Testis (tissue), 3 donors: ENCODE measurements around the gene CFAP107. TPM values are rescaled to one million over a fixed set of nuclear protein-coding genes. Genes with fewer than 3 reads are reported as not detected.

Experiments used
- DNase-seq: peaks from one replicate; pipeline ENCODE4 v3.0.0-alpha.2; 2019
- H3K27ac ChIP-seq, 2 donors: fragments of 200-600 bp; sonication (generic); one replicate each; pipeline ENCODE4 v1.5.1; 2019
- H3K27me3 ChIP-seq: fragments of 200-600 bp; sonication (generic); one replicate; pipeline ENCODE4 v1.5.1; 2019
- H3K36me3 ChIP-seq: fragments of 200-600 bp; sonication (generic); one replicate; pipeline ENCODE4 v1.5.1; 2017; ENCODE audit warnings: low read depth; ENCODE audit errors: missing control alignments
- H3K4me1 ChIP-seq: fragments of 200-600 bp; sonication (generic); one replicate; pipeline ENCODE4 v1.5.1; 2019
- H3K4me3 ChIP-seq, 2 donors: fragments of 200-600 bp; sonication (generic); one replicate each; pipeline ENCODE4 v1.5.1; 2017 to 2019
- H3K9me3 ChIP-seq: fragments of 200-600 bp; sonication (generic); one replicate; pipeline ENCODE4 v1.5.1; 2017
- CTCF ChIP-seq, 3 experiments: fragments of 450-650 bp in 2 of 3; fragments of 200-600 bp in 1 of 3; sonication (generic) in 1 of 3; IDR thresholded peaks; one replicate each; pipeline ENCODE4 v1.5.1; 2016 to 2019; ENCODE audit warnings: antibody characterized with exemption in 3 of 3, mild to moderate bottlenecking in 2 of 3, moderate library complexity in 1 of 3
- POLR2A ChIP-seq: fragments of 450-650 bp; IDR thresholded peaks from one replicate; pipeline ENCODE4 v1.6.1; 2017; ENCODE audit warnings: antibody characterized with exemption, mild to moderate bottlenecking, moderate library complexity
- WGBS, 2 donors: methylation state at CpG; one replicate each; pipeline ENCODE4 v1.1.5; 2018; 5-methylcytosine and 5-hydroxymethylcytosine counted together
- intact Hi-C: fragments of 100-400 bp; cut with DNase I; formaldehyde crosslinking; loops from one replicate; pipeline ENCODE4 v1.15.1; 2023; ENCODE audit warnings: low total_unique reads
- polyA plus RNA-seq: library from polyadenylated mRNA; stranded (reverse); fragments of 350-450 nt; fragmentation: Illumina TruSeq; extraction: RNeasy Lipid Tissue Mini Kit (QIAGEN cat#74804); gene quantifications from one replicate; pipeline ENCODE4 v1.2.3, GENCODE V29; 2014; ENCODE audit warnings: low read depth, low replicate concordance; ENCODE audit not compliant: insufficient read depth
- total RNA-seq, 2 donors: library from RNA; depleted of rRNA; stranded (reverse); fragments of >200 nt; gene quantifications; one replicate each; pipeline ENCODE4 v1.2.3, GENCODE V29; 2016

The CFAP107 gene
- total and polyA plus RNA-seq, 3 donors from 2014 or later: 8.1 to 87.9 (median 13.4) TPM

GRCh38 chr1:12748778-12749355 lies 2.9 kb downstream of the CFAP107 start:
- intact Hi-C loops: no loop called here
- Histone ChIP-seq H3K36me3 (no peaks in the 10 kb centered on the region), H3K27me3 (no peaks in the 10 kb centered on the region), H3K9me3 (no peaks in the 10 kb centered on the region), H3K27ac (no peak overlapping the region), H3K4me1 (no peaks in the 10 kb centered on the region), H3K4me3 (no peak overlapping the region)
- TF ChIP-seq POLR2A (no peak), CTCF (IDR thresholded peaks at IDR 0.05) (no peak)
- DNase-seq: no peak

GRCh38 chr1:12754738-12755137 lies 8.7 kb downstream of the CFAP107 start:
- H3K4me1 ChIP-seq: no peaks in the 10 kb centered on the region
- no peaks in the 10 kb centered on the region for H3K36me3 ChIP-seq
- no peak overlapping the region for H3K27ac ChIP-seq
- WGBS, 2 donors: 85 to 92% methylated on average over 4 of the region's 4 CpGs
- H3K4me3 ChIP-seq: no peak overlapping the region
- TF ChIP-seq CTCF (IDR thresholded peaks at IDR 0.05) (no peak), POLR2A (no peak)
- DNase-seq: no peak
- H3K9me3 ChIP-seq: no peaks in the 10 kb centered on the region
- intact Hi-C loops: no loop called here
- H3K27me3 ChIP-seq: no peaks in the 10 kb centered on the region

- H3K9me3 ChIP-seq: no peaks in the 10 kb centered on the region
- no peak overlapping the region for H3K27ac ChIP-seq
- TF ChIP-seq CTCF (IDR thresholded peaks at IDR 0.05): no peak
- no peak for TF ChIP-seq POLR2A
- no peak for DNase-seq
- H3K4me1 ChIP-seq: no peaks in the 10 kb centered on the region
- H3K4me3 ChIP-seq: no peak overlapping the region
- H3K36me3 ChIP-seq: no peaks in the 10 kb centered on the region
- WGBS, 2 donors: 73% methylated on average over 2 of the region's 2 CpGs; no CpG with 5 or more reads in 1 of the 2 donors
- no peaks in the 10 kb centered on the region for H3K27me3 ChIP-seq
- intact Hi-C loops: no loop called here
Observed at GRCh38 chr1:12756273-12756672, 10.3 kb downstream of the CFAP107 start.

- no peak overlapping the region for H3K4me3 ChIP-seq
- no peaks in the 10 kb centered on the region for H3K36me3 ChIP-seq
- H3K27ac ChIP-seq: no peak overlapping the region
- TF ChIP-seq CTCF (IDR thresholded peaks at IDR 0.05): no peak
- TF ChIP-seq POLR2A: no peak
- H3K9me3 ChIP-seq: no peaks in the 10 kb centered on the region
- no peak for DNase-seq
- no peaks in the 10 kb centered on the region for H3K4me1 ChIP-seq
- intact Hi-C loops: no loop called here
- no peaks in the 10 kb centered on the region for H3K27me3 ChIP-seq
- whole genome bisulfite sequencing, 2 donors: 76 to 80% methylated on average over 6 of the region's 6 CpGs
Observed at GRCh38 chr1:12756768-12757413, 10.9 kb downstream of the CFAP107 start.

GRCh38 chr1:12757836-12758235 lies 11.8 kb downstream of the CFAP107 start:
- no peaks in the 10 kb centered on the region for H3K36me3 ChIP-seq
- intact Hi-C loops: no loop called here
- no peak for TF ChIP-seq POLR2A
- no peak overlapping the region for H3K27ac ChIP-seq
- 55 to 60% methylated on average over 6 of the region's 6 CpGs for WGBS, 2 donors
- H3K4me3 ChIP-seq: no peak overlapping the region
- H3K9me3 ChIP-seq: no peaks in the 10 kb centered on the region
- DNase-seq: no peak
- H3K27me3 ChIP-seq: no peaks in the 10 kb centered on the region
- H3K4me1 ChIP-seq: no peaks in the 10 kb centered on the region
